ENCODE measurements around the gene VEGFA. TPM values are rescaled to one million over a fixed set of nuclear protein-coding genes. Genes with fewer than 3 reads are reported as not detected.

Gene VEGFA
- polyA plus RNA-seq, 2 of the 4 experiments (the other 2 are of a cell fraction) = 35.8 to 83.7 TPM

- TF ChIP-seq ATOH8 (CRISPR knock-in tag; IDR thresholded peaks at IDR 0.05; ENCODE audit: low read depth) (no peak), EP300 (IDR thresholded peaks at IDR 0.05) (no peak), ZSCAN20 (CRISPR knock-in tag; IDR thresholded peaks at IDR 0.05) (no peak), HDAC2 (IDR thresholded peaks at IDR 0.05) (no peak), HOXB5 (CRISPR knock-in tag; IDR thresholded peaks at IDR 0.05) (no peak), CEBPB (IDR thresholded peaks at IDR 0.05) (no peak), BCL3 (IDR thresholded peaks at IDR 0.05) (peak; percentile 93), RCOR1 (IDR thresholded peaks at IDR 0.05; ENCODE audit: low read depth, low read length) (no peak), FOXS1 (CRISPR knock-in tag; IDR thresholded peaks at IDR 0.05) (no peak), KDM1A (IDR thresholded peaks at IDR 0.05; ENCODE audit: low read depth) (no peak), TP53 (CRISPR knock-in tag; IDR thresholded peaks at IDR 0.05) (no peak), ZNF302 (CRISPR knock-in tag; IDR thresholded peaks at IDR 0.05) (no peak), RNF2 (IDR thresholded peaks at IDR 0.05; ENCODE audit: borderline replicate concordance, low read depth) (no peak), ELK1 (IDR thresholded peaks at IDR 0.05; ENCODE audit: low read depth, low read length) (no peak), USF2 (IDR thresholded peaks at IDR 0.05) (no peak), RAD21 (conservative IDR thresholded peaks at IDR 0.05 in 1 of 2, IDR thresholded peaks at IDR 0.05 in 1 of 2) (peak; percentile 92), CHD2 (IDR thresholded peaks at IDR 0.05; ENCODE audit: low read length, partially characterized antibody) (no peak), MAX (IDR thresholded peaks at IDR 0.05) (peak; percentile 60), E2F6 (IDR thresholded peaks at IDR 0.05; ENCODE audit: borderline replicate concordance, low read depth) (no peak), POLR2A (IDR thresholded peaks at IDR 0.05; ENCODE audit: low read length) (peak; percentile 92), MAFK (IDR thresholded peaks at IDR 0.05; ENCODE audit: partially characterized antibody) (no peak), ZFP36 (IDR thresholded peaks at IDR 0.05; ENCODE audit: borderline replicate concordance, partially characterized antibody) (no peak), NFE2L2 (conservative IDR thresholded peaks at IDR 0.05; ENCODE audit: low read length) (no peak), ESRRA (IDR thresholded peaks at IDR 0.05; ENCODE audit: borderline replicate concordance, low read length) (no peak), HOXB13 (CRISPR knock-in tag; IDR thresholded peaks at IDR 0.05; ENCODE audit: low read depth) (no peak), MAZ (IDR thresholded peaks at IDR 0.05; ENCODE audit: borderline replicate concordance, low read depth, low read length) (no peak), CBX8 (IDR thresholded peaks at IDR 0.05) (no peak)
Measured at GRCh38 chr6:43769526-43770371, at the start of gene VEGFA (continued).

Measured in A549 (cell line).